Measurements from ENCODE around the gene TTC39B.

TTC39B gene

DNA sequence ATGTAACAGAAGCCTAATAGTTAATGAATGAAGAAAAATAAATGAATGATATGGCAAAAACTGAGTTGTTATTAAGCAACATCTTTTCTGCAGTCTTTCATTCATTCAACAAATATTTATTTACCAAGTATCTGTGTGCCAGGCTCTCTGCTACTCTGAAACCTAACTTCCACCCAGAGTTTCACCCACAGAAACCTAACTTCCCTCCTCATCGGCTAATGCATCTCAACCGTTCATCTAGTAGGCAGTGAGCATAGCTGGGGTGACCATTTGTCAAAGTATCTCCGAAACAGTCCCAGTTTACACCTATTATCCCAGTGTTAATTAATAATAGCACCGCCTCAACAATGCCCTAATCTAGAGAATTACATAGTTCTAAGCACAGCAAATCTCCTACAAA lies 1.5 kb downstream of the TTC39B start:
- TF ChIP-seq, protein P1, sequence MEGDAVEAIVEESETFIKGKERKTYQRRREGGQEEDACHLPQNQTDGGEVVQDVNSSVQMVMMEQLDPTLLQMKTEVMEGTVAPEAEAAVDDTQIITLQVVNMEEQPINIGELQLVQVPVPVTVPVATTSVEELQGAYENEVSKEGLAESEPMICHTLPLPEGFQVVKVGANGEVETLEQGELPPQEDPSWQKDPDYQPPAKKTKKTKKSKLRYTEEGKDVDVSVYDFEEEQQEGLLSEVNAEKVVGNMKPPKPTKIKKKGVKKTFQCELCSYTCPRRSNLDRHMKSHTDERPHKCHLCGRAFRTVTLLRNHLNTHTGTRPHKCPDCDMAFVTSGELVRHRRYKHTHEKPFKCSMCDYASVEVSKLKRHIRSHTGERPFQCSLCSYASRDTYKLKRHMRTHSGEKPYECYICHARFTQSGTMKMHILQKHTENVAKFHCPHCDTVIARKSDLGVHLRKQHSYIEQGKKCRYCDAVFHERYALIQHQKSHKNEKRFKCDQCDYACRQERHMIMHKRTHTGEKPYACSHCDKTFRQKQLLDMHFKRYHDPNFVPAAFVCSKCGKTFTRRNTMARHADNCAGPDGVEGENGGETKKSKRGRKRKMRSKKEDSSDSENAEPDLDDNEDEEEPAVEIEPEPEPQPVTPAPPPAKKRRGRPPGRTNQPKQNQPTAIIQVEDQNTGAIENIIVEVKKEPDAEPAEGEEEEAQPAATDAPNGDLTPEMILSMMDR (conservative IDR thresholded peaks at IDR 0.05; ENCODE audit: control insufficient read depth, insufficient read depth, low read depth, low read length): no peak
- no peak for DNase-seq (ENCODE audit: low read depth)
- peak overlapping the region; percentile 82 for H3K4me3 ChIP-seq (ENCODE audit: control insufficient read depth, low read depth, low read length)

DNA sequence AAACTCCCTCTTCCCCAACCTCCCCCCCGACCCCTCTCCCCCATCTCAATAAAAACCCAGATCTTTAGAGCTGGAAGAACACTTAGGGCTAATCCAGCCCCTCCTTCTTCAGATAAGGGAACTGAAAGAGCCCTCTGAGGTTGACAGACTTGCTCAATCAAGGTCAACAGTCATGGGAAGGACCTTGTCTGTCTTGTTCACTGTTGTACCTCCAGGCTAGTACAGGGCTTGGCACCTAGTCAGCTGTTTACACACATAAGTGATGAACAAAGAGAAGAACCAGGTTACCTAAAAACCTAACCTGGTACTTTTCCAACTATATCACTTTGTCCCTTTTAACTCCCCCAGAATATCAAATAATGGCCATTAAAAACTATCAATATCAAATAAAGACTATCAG lies 2.4 kb downstream of the TTC39B start:
- no peak overlapping the region for H3K4me3 ChIP-seq (ENCODE audit: control insufficient read depth, low read depth, low read length)
- TF ChIP-seq, protein P1 (conservative IDR thresholded peaks at IDR 0.05; ENCODE audit: control insufficient read depth, insufficient read depth, low read depth, low read length): no peak
- no peak for DNase-seq (ENCODE audit: low read depth)

DNA sequence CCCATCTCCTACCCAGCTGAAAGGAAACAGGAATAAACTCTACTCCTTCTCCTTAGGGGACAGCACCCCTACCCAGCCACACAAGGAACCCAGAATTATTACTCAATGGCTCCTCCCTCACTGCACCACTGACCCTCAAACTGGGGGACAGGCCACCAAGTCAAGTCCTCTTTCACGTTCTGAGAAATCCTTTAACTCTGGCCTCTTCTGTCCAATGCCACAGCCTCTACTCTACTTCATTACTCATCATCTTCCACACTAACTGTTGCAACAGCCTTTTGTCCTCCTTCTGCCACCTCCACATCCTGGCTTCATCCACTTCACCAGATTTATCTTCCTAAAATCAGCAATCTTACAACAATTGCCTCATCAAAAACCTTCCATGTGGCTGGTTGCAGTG lies 6.8 kb downstream of the TTC39B start:
- no peak overlapping the region for H3K4me3 ChIP-seq (ENCODE audit: control insufficient read depth, low read depth, low read length)
- TF ChIP-seq, protein P1 (conservative IDR thresholded peaks at IDR 0.05; ENCODE audit: control insufficient read depth, insufficient read depth, low read depth, low read length): no peak
- DNase-seq (ENCODE audit: low read depth): peak; percentile 80

DNA sequence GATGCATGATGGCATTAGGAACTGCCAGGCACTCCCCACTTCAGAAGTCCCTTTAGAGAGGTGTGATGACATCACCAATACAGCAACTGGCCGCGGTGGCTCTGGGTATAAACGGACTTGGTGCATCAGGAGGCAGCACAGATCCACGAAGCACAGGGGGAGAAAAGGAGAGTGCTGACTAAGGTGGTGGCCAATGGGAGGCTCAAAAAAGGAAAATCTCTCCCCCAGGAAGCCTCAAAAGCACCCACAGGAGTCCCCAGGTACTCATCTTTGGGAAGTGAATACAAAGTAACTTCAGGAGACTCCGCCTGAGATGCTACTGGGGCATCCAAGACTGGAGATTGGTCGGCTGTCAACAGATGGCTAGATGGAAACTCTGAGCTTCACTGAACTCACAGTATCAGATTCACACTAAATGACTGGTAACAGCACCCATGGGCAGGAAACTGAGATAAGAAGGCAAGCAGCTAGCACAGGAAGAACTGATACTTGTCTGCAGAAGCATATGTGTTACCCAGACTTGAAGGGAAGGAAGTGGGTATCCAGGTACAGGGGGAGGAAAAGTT lies 7.6 kb downstream of the TTC39B start:
- TF ChIP-seq, protein P1 (conservative IDR thresholded peaks at IDR 0.05; ENCODE audit: control insufficient read depth, insufficient read depth, low read depth, low read length): no peak
- DNase-seq (ENCODE audit: low read depth): no peak
- H3K4me3 ChIP-seq (ENCODE audit: control insufficient read depth, low read depth, low read length): no peak overlapping the region

DNA sequence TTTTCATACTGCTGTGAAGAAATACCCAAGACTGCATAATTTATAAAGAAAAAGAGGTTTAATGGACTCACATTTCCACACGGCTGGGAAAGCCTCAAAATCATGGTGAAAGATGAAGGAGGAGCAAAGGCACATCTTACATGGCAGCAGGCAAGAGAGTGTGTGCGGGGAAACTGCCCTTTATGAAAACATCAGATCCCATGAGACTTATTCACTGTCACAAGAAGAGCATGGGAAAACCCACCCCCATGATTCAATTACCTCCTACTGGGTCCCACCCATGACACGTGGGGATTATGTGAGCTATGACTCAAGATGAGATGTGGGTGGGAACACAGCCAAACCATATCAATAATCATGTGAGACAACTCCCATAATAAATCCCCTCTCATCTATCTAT lies 8.7 kb downstream of the TTC39B start:
- no peak overlapping the region for H3K4me3 ChIP-seq (ENCODE audit: control insufficient read depth, low read depth, low read length)
- TF ChIP-seq, protein P1 (conservative IDR thresholded peaks at IDR 0.05; ENCODE audit: control insufficient read depth, insufficient read depth, low read depth, low read length): no peak
- peak; percentile 81 for DNase-seq (ENCODE audit: low read depth)

DNA sequence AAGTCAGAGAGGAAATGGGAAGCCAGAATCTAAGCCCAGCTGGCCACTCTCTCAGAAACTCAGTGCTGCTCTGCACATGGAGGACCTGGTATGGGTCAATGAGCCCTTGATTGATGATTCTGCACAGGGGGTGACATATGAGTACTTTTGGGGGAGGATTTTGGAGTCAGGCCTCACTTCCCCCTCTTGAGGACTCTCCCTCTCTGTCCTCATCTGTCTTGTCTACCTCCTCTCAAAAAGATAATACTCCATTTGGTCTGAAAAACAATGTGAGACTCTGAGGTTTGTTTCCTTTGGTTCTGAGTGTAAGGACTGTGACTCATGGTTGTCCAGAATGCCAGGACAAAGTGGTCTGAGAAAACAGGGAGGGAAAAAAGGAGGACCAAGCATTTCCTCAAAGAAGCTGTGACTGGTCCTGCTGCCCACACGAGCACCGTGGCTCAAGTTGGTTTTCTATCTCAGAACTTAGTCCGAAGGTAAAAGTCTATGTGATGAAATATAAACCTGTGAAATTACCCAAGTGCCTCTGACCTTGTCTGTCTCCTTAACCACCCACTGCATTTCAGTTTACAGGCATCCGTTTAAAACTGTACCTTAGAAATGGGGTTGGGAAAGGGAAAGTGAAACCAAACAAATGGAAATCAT lies 11.1 kb downstream of the TTC39B start:
- TF ChIP-seq, protein P1 (conservative IDR thresholded peaks at IDR 0.05; ENCODE audit: control insufficient read depth, insufficient read depth, low read depth, low read length): no peak
- H3K4me3 ChIP-seq (ENCODE audit: control insufficient read depth, low read depth, low read length): peak overlapping the region; percentile 56
- peak; percentile 91 for DNase-seq (ENCODE audit: low read depth)

Data from fibroblast of mammary gland (primary cell).